Ishikawa (cell line): Measurements from ENCODE around the gene NHLH1.

Source experiments
- CEBPB ChIP-seq: IDR thresholded peaks from 2 replicates; pipeline ENCODE4 v1.6.1; 2012
- CREB1 ChIP-seq: IDR thresholded peaks from 2 replicates; pipeline ENCODE4 v1.6.1; 2012; ENCODE audit warnings: low read depth
- EGR1 ChIP-seq: IDR thresholded peaks from 2 replicates; pipeline ENCODE4 v1.6.1; 2012
- EP300 ChIP-seq: IDR thresholded peaks from 2 replicates; pipeline ENCODE4 v1.6.1; 2012; ENCODE audit warnings: borderline replicate concordance
- FOXM1 ChIP-seq: IDR thresholded peaks from 2 replicates; pipeline ENCODE4 v1.6.1; 2012; ENCODE audit warnings: low read depth, borderline replicate concordance
- MAX ChIP-seq: IDR thresholded peaks from 2 replicates; pipeline ENCODE4 v1.6.1; 2012
- NFIC ChIP-seq: IDR thresholded peaks from 2 replicates; pipeline ENCODE4 v1.6.1; 2012
- RAD21 ChIP-seq: IDR thresholded peaks from 2 replicates; pipeline ENCODE4 v1.6.1; 2012; ENCODE audit warnings: low read depth
- REST ChIP-seq: IDR thresholded peaks from 2 replicates; pipeline ENCODE4 v1.6.1; 2012; ENCODE audit warnings: low read depth, mild to moderate bottlenecking
- TAF1 ChIP-seq: IDR thresholded peaks from 2 replicates; pipeline ENCODE4 v1.6.1; 2012; ENCODE audit warnings: low read depth, mild to moderate bottlenecking
- TCF12 ChIP-seq: IDR thresholded peaks from 2 replicates; pipeline ENCODE4 v1.6.1; 2012; ENCODE audit warnings: low read depth
- TEAD4 ChIP-seq: IDR thresholded peaks from 2 replicates; pipeline ENCODE4 v1.6.1; 2012
- USF1 ChIP-seq: IDR thresholded peaks from 2 replicates; pipeline ENCODE4 v1.6.1; 2012
- YY1 ChIP-seq: IDR thresholded peaks from 2 replicates; pipeline ENCODE4 v1.6.1; 2012; ENCODE audit warnings: low read depth
- ZBTB7A ChIP-seq: IDR thresholded peaks from 2 replicates; pipeline ENCODE4 v1.6.1; 2012; ENCODE audit warnings: low read depth

The NHLH1 gene

GRCh38 chr1:160419838-160420169 lies 52.9 kb downstream of the NHLH1 start:
- TF ChIP-seq NFIC, result no peak
- no peak for TF ChIP-seq TCF12
- TF ChIP-seq REST, result no peak
- no peak for TF ChIP-seq TEAD4
- TF ChIP-seq YY1, result no peak
- TF ChIP-seq ZBTB7A, result no peak
- TF ChIP-seq EGR1, result no peak
- no peak for TF ChIP-seq USF1
- TF ChIP-seq EP300, result no peak
- no peak for TF ChIP-seq MAX
- no peak for TF ChIP-seq RAD21
- TF ChIP-seq CEBPB, result no peak
- TF ChIP-seq FOXM1, result no peak
- no peak for TF ChIP-seq CREB1
- TF ChIP-seq TAF1, result no peak

GRCh38 chr1:160420881-160421842 lies 54.3 kb downstream of the NHLH1 start:
- no peak for TF ChIP-seq FOXM1
- no peak for TF ChIP-seq YY1
- no peak for TF ChIP-seq TAF1
- TF ChIP-seq USF1, result no peak
- no peak for TF ChIP-seq RAD21
- no peak for TF ChIP-seq ZBTB7A
- TF ChIP-seq EGR1, result no peak
- TF ChIP-seq REST, result no peak
- no peak for TF ChIP-seq MAX
- TF ChIP-seq CEBPB, result no peak
- TF ChIP-seq CREB1, result no peak
- no peak for TF ChIP-seq EP300
- no peak for TF ChIP-seq TCF12
- no peak for TF ChIP-seq NFIC
- TF ChIP-seq TEAD4, result no peak

- TF ChIP-seq EGR1 (no peak), CEBPB (no peak), TAF1 (no peak), YY1 (no peak), EP300 (no peak), CREB1 (no peak), FOXM1 (no peak), REST (no peak), ZBTB7A (no peak), TCF12 (no peak), MAX (no peak), RAD21 (no peak), USF1 (no peak)
Observed at GRCh38 chr1:160421881-160422280, 55.0 kb downstream of the NHLH1 start.
